DOHH2 (cell line): ENCODE data around the gene IRF2BP2.

ENCODE experiments used
- H3F3A ChIP-seq: fragments of 200-600 bp; sonication (generic), shearing (Covaris generic); 2 replicates; pipeline ENCODE4 v1.6.0; 2016; ENCODE audit warnings: antibody characterized with exemption, mild to moderate bottlenecking; ENCODE audit not compliant: control insufficient read depth, insufficient read depth
- H3K27ac ChIP-seq: fragments of 200-600 bp; sonication (generic); 2 replicates; pipeline ENCODE4 v1.5.1; 2014; ENCODE audit warnings: low read depth, mild to moderate bottlenecking, low read length, moderate library complexity
- H3K27me3 ChIP-seq: fragments of 200-600 bp; sonication (generic); 2 replicates; pipeline ENCODE4 v1.6.1; 2014; ENCODE audit warnings: mild to moderate bottlenecking, low read length, mixed read lengths; ENCODE audit not compliant: control insufficient read depth
- H3K36me3 ChIP-seq: fragments of 200-600 bp; sonication (generic); 2 replicates; pipeline ENCODE4 v1.6.1; 2014; ENCODE audit warnings: mild to moderate bottlenecking, low read length, moderate library complexity, mixed read lengths; ENCODE audit not compliant: control insufficient read depth
- H3K4me1 ChIP-seq: fragments of 200-600 bp; sonication (generic); 2 replicates; pipeline ENCODE4 v1.6.1; 2014; ENCODE audit warnings: mild to moderate bottlenecking, low read length, mixed read lengths; ENCODE audit not compliant: control insufficient read depth
- H3K4me2 ChIP-seq: fragments of 200-600 bp; sonication (generic); 2 replicates; pipeline ENCODE4 v1.6.0; 2014; ENCODE audit warnings: mild to moderate bottlenecking, low read length, moderate library complexity
- H3K4me3 ChIP-seq: fragments of 200-600 bp; sonication (generic); 2 replicates; pipeline ENCODE4 v1.5.1; 2014; ENCODE audit warnings: mild to moderate bottlenecking, low read length, mixed read lengths
- H3K79me2 ChIP-seq: fragments of 200-600 bp; sonication (generic); 2 replicates; pipeline ENCODE4 v1.6.1; 2014; ENCODE audit warnings: mild to moderate bottlenecking, low read length, mixed read lengths; ENCODE audit not compliant: control insufficient read depth
- H3K9me2 ChIP-seq: fragments of 200-600 bp; sonication (generic); replicated peaks from 2 replicates; pipeline ENCODE4 v1.6.1; 2014; ENCODE audit warnings: mild to moderate bottlenecking, low read length, mixed read lengths; ENCODE audit not compliant: control insufficient read depth
- H3K9me3 ChIP-seq: fragments of 200-600 bp; sonication (generic); 2 replicates; pipeline ENCODE4 v1.6.1; 2014; ENCODE audit warnings: antibody characterized with exemption, low read length, mixed read lengths; ENCODE audit not compliant: control insufficient read depth, insufficient read depth
- H4K20me1 ChIP-seq: fragments of 200-600 bp; sonication (generic); 2 replicates; pipeline ENCODE4 v1.6.0; 2014; ENCODE audit warnings: low read depth, mild to moderate bottlenecking, antibody characterized with exemption, low read length, moderate library complexity; ENCODE audit not compliant: control insufficient read depth, insufficient read depth
- CTCF ChIP-seq: fragments of 200-600 bp; sonication (generic); IDR thresholded peaks from one replicate; pipeline ENCODE4 v1.5.1; 2014; ENCODE audit warnings: antibody characterized with exemption, mild to moderate bottlenecking, low read depth, low read length; ENCODE audit not compliant: poor library complexity, severe bottlenecking
- EZH2phosphoT487 ChIP-seq: fragments of 200-600 bp; sonication (generic); IDR thresholded peaks from 2 replicates; pipeline ENCODE4 v1.6.1; 2017; ENCODE audit warnings: borderline replicate concordance, mild to moderate bottlenecking, antibody characterized with exemption, low read length, moderate library complexity, mixed read lengths

IRF2BP2 gene

GRCh38 chr1:234629026-234629425 is 19.0 kb upstream of the IRF2BP2 start:
- Histone ChIP-seq H3K79me2 (no peaks in the 10 kb centered on the region), H3K4me3 (no peak overlapping the region), H3F3A (no peaks in the 10 kb centered on the region), H3K9me3 (no peaks in the 10 kb centered on the region), H3K27me3 (peaks cover 44% of the 10 kb centered on the region), H3K9me2 (no peaks in the 10 kb centered on the region), H3K4me1 (peaks cover 7% of the 10 kb centered on the region), H3K4me2 (no peak overlapping the region), H4K20me1 (no peaks in the 10 kb centered on the region; the same call in 1 of the 2 replicates), H3K27ac (no peak overlapping the region), H3K36me3 (no peaks in the 10 kb centered on the region)
- TF ChIP-seq EZH2phosphoT487 (no peak), CTCF (no peak)

GRCh38 chr1:234628089-234628488 is 18.1 kb upstream of the IRF2BP2 start:
- H3K4me3 ChIP-seq = no peak overlapping the region
- no peaks in the 10 kb centered on the region for H3K9me2 ChIP-seq
- no peaks in the 10 kb centered on the region for H4K20me1 ChIP-seq
- no peaks in the 10 kb centered on the region for H3K36me3 ChIP-seq
- peaks cover 10% of the 10 kb centered on the region for H3K4me1 ChIP-seq
- H3K27me3 ChIP-seq = peaks cover 42% of the 10 kb centered on the region
- H3K4me2 ChIP-seq = no peak overlapping the region
- TF ChIP-seq EZH2phosphoT487 (no peak), CTCF (no peak)
- H3K9me3 ChIP-seq = no peaks in the 10 kb centered on the region
- no peak overlapping the region for H3K27ac ChIP-seq
- no peaks in the 10 kb centered on the region for H3F3A ChIP-seq
- H3K79me2 ChIP-seq = no peaks in the 10 kb centered on the region

- Histone ChIP-seq H4K20me1 (no peaks in the 10 kb centered on the region), H3K36me3 (no peaks in the 10 kb centered on the region), H3K9me2 (no peaks in the 10 kb centered on the region), H3K79me2 (no peaks in the 10 kb centered on the region), H3K4me1 (peaks cover 10% of the 10 kb centered on the region), H3K9me3 (no peaks in the 10 kb centered on the region), H3K4me2 (no peak overlapping the region), H3K4me3 (no peak overlapping the region), H3K27me3 (peaks cover 38% of the 10 kb centered on the region), H3K27ac (no peak overlapping the region), H3F3A (no peaks in the 10 kb centered on the region)
- TF ChIP-seq EZH2phosphoT487 (no peak), CTCF (no peak)
These were observed 17.3 kb upstream of the IRF2BP2 start for GRCh38 chr1:234627009-234627950.
